HG03378 (cell line): ENCODE results near the gene OR11H1.
"Not testable (repeated sequence)": the region's sequence is repeated elsewhere in the genome, so short reads cannot be mapped to it uniquely, and the experiment has no call there.

Source experiments
- ATAC-seq: cut with Tn5 transposase; IDR thresholded peaks from one replicate; pipeline ENCODE4 v1.9.1; 2021; ENCODE audit warnings: mild to moderate bottlenecking, moderate library complexity; ENCODE audit not compliant: unreplicated experiment

Gene OR11H1

DNA sequence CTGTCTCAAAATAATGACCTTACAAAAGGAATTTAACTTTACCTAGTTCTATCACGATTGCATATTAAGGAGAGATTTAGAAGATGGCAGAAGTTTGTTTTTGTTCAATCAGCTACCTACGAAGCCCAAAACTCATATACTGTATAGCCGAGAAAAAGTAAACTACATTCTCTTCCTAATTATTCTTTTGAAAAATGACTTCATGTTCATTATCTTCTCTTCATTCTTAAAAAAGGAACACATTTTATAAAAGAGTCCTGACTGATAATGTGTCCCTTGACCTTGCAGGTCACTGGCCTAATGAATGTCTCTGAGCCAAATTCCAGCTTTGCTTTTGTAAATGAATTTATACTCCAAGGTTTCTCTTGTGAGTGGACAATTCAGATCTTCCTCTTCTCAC lies at the start of gene OR11H1:
Gene OR11H1, plus strand, starts transcription at position 301 of the 400 bp plus-strand sequence. Its CDS starts 0 bp downstream, at position 301.
- not testable (repeated sequence) for ATAC-seq

DNA sequence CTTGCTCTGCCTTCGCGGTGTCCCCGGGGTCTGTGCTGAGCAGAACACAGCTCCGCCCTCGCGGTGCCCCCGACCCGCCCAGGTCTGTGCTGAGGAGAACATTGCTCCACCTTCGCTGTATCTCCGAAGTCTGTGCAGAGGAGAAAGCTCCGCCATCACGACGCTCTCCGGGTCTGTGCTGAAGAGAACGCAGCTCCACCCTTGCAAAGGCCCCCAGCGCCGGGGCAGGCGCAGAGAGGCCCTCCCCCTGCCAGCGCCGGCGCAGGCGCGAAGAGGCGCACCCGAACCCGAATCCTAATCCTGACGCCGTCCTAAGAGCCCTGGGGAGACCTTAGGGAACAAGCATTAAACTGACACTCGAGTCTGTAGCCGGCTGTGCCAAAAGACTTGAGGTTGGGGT lies 18.0 kb upstream of the OR11H1 start:
- ATAC-seq: not testable (repeated sequence)

- ATAC-seq: not testable (repeated sequence)
Observed at GRCh38 chr22:15515896-15516295, 12.1 kb upstream of the OR11H1 start.

GRCh38 chr22:15553767-15554166 lies 25.8 kb downstream of the OR11H1 start:
- ATAC-seq: not testable (repeated sequence)

GRCh38 chr22:15563461-15563860 lies 35.5 kb downstream of the OR11H1 start:
- not testable (repeated sequence) for ATAC-seq

DNA sequence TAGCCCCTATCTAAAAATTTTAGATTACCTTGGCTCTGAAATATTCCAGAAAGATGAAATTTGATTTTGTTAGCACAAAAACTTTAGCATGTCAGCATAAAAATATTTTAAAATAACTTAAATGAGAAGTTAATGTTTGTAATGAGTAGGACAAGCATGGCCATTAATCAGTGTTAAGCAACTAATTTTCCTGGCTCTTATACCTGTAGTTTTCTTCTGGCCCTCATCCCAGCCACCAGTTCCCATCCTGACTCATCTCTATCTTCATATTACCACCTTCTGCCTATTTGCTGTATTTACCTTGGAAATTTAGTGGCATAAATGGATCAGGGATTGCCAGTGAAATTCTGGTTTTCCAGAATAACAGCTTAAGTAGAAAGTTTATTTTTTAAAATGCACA lies 37.1 kb downstream of the OR11H1 start:
- ATAC-seq: not testable (repeated sequence)
